Panc1 (cell line): Measurements from ENCODE around the gene PEAR1. TPM values are rescaled to one million over a fixed set of nuclear protein-coding genes. Genes with fewer than 3 reads are reported as not detected.
A peak's percentile ranks its signal among the peaks of the same experiment; 100 is the strongest.

Experiments used
- ATAC-seq: fragments of 200-7000 bp; cut with Tn5 transposase; 2 replicates; pipeline ENCODE4 v1.9.1; 2020; ENCODE audit warnings: mild to moderate bottlenecking, moderate library complexity
- BruUV-seq: library from RNA; stranded (reverse); fragments of 400-500 nt; replicated peaks from 2 replicates; lab custom pipeline; 2021; lab: Mats Ljungman, UMichigan
- CTCF ChIA-PET: fragments of 300-600 bp; sonication (Branson Sonifier 250); formaldehyde crosslinking; loops from one replicate; lab custom pipeline; 2022; ENCODE audit warnings: antibody characterized with exemption; lab: Charles Lee
- POLR2A ChIA-PET: fragments of 300-600 bp; sonication (Branson Sonifier 250); formaldehyde crosslinking; loops from one replicate; lab custom pipeline; 2022; ENCODE audit warnings: antibody characterized with exemption; lab: Charles Lee
- DNase-seq: peaks from one replicate; pipeline ENCODE4 v3.0.0-alpha.2; 2010; ENCODE audit warnings: low read depth, low spot score
- H3K27ac ChIP-seq: 2 replicates; pipeline ENCODE4 v1.5.1; 2011; ENCODE audit warnings: mild to moderate bottlenecking, low read length, inconsistent platforms
- H3K27me3 ChIP-seq: fragments of 200-500 bp; sonication (Bioruptor generic); 2 replicates; pipeline ENCODE4 v1.6.0; 2014; ENCODE audit warnings: low read length, inconsistent platforms; ENCODE audit not compliant: control insufficient read depth, insufficient read depth
- H3K36me3 ChIP-seq: fragments of 200-500 bp; sonication (Bioruptor generic); 2 replicates; pipeline ENCODE4 v1.5.1; 2014; ENCODE audit warnings: inconsistent platforms, mild to moderate bottlenecking, low read length, moderate library complexity; ENCODE audit not compliant: control insufficient read depth, insufficient read depth
- H3K4me1 ChIP-seq: 2 replicates; pipeline ENCODE4 v1.5.1; 2011; ENCODE audit warnings: inconsistent platforms, mild to moderate bottlenecking, low read length, moderate library complexity; ENCODE audit not compliant: control insufficient read depth, insufficient read depth
- H3K4me3 ChIP-seq, 2 experiments: 2 replicates each; pipeline ENCODE4 v1.5.1; 2011 to 2012; ENCODE audit warnings: low read depth in 2 of 2, low read length in 2 of 2, mild to moderate bottlenecking in 2 of 2, inconsistent platforms in 1 of 2, moderate library complexity in 1 of 2
- H3K9me3 ChIP-seq: fragments of 200-500 bp; sonication (Bioruptor generic); 2 replicates; pipeline ENCODE4 v1.5.1; 2014; ENCODE audit warnings: low read depth, mild to moderate bottlenecking, inconsistent platforms, low read length, moderate library complexity; ENCODE audit not compliant: control insufficient read depth, insufficient read depth
- POLR2AphosphoS5 ChIP-seq: IDR thresholded peaks from 2 replicates; pipeline ENCODE4 v1.6.1; 2012; ENCODE audit warnings: mild to moderate bottlenecking, low read depth, low read length, moderate library complexity
- REST ChIP-seq, 2 experiments: IDR thresholded peaks; 2 replicates each; pipeline ENCODE4 v1.6.1; 2011 to 2012; ENCODE audit warnings: low read depth in 2 of 2, control low read depth in 1 of 2, low read length in 1 of 2, mild to moderate bottlenecking in 1 of 2, moderate library complexity in 1 of 2; ENCODE audit not compliant: insufficient read depth in 1 of 2
- SIN3A ChIP-seq: IDR thresholded peaks from 2 replicates; pipeline ENCODE4 v1.6.1; 2012; ENCODE audit warnings: low read depth, mild to moderate bottlenecking, low read length, moderate library complexity, borderline replicate concordance; ENCODE audit not compliant: insufficient read depth
- TCF7L2 ChIP-seq: IDR thresholded peaks from 2 replicates; pipeline ENCODE4 v1.6.1; 2011; ENCODE audit warnings: mild to moderate bottlenecking, low read depth, low read length, inconsistent platforms
- in situ Hi-C: cut with HindIII; loops from 2 replicates; pipeline ENCODE4 v1.10.0; 2016; ENCODE audit warnings: low sequenced_read_pairs, low pct_unique_long_range_greater_than_20kb
- intact Hi-C: fragments of 100-400 bp; cut with micrococcal nuclease; formaldehyde crosslinking; loops from one replicate; pipeline ENCODE4 v1.10.0; 2022; ENCODE audit not compliant: unreplicated experiment
- total RNA-seq: library from RNA; stranded (reverse); gene quantifications from one replicate; pipeline ENCODE4 v1.2.1, GENCODE V29; 2021; ENCODE audit not compliant: unreplicated experiment
- TF ChIP-seq, protein P1 (sequence below): fragments of 450-650 bp; IDR thresholded peaks from 2 replicates; pipeline ENCODE4 v1.5.1; 2017; ENCODE audit warnings: mild to moderate bottlenecking

PEAR1 gene
- total RNA-seq, 1 experiment from 2014 or later = 16.1 TPM

DNA sequence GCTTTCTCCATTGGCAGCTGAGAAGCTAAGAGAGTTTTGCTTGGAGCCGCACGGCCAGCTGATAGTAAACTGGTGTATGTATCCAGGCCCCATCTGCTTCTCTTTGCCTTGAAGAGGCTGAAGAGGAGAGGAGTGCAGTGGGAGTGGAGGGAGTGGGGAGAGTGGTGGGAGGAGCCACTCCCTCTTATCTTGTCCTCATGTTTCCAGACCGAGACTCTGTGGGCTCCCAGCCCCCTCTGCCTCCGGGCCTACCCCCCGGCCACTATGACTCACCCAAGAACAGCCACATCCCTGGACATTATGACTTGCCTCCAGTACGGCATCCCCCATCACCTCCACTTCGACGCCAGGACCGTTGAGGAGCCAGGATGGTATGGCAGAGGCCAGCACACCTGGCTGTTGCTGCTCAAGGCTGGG, 20.9 kb downstream of the PEAR1 start:
- no peak overlapping the region for H3K4me3 ChIP-seq
- ChIA-PET POLR2A (no interaction called here), CTCF (no interaction called here)
- H3K27ac ChIP-seq = no peak overlapping the region
- intact Hi-C loops (no loop called here), in situ Hi-C loops (no loop called here)
- no peaks in the 10 kb centered on the region for H3K27me3 ChIP-seq
- H3K4me1 ChIP-seq = peaks cover 5% of the 10 kb centered on the region; the same call in 1 of the 2 replicates
- no TSS peak for BruUV-seq
- ATAC-seq (no peak), DNase-seq (no peak)
- H3K36me3 ChIP-seq = no peaks in the 10 kb centered on the region
- H3K9me3 ChIP-seq = no peaks in the 10 kb centered on the region
- no peak for TF ChIP-seq POLR2AphosphoS5
- no peak for TF ChIP-seq REST (IDR thresholded peaks at IDR 0.05; ENCODE audit: insufficient read depth in 1 of 2, low read depth in 2 of 2, low read length in 1 of 2)
- TF ChIP-seq, protein P1, sequence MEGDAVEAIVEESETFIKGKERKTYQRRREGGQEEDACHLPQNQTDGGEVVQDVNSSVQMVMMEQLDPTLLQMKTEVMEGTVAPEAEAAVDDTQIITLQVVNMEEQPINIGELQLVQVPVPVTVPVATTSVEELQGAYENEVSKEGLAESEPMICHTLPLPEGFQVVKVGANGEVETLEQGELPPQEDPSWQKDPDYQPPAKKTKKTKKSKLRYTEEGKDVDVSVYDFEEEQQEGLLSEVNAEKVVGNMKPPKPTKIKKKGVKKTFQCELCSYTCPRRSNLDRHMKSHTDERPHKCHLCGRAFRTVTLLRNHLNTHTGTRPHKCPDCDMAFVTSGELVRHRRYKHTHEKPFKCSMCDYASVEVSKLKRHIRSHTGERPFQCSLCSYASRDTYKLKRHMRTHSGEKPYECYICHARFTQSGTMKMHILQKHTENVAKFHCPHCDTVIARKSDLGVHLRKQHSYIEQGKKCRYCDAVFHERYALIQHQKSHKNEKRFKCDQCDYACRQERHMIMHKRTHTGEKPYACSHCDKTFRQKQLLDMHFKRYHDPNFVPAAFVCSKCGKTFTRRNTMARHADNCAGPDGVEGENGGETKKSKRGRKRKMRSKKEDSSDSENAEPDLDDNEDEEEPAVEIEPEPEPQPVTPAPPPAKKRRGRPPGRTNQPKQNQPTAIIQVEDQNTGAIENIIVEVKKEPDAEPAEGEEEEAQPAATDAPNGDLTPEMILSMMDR = no peak
- TF ChIP-seq TCF7L2 = no peak
- TF ChIP-seq SIN3A = no peak

GRCh38 chr1:156920233-156921052, 26.9 kb downstream of the PEAR1 start, which contains the start of gene LRRC71:
Gene LRRC71, plus strand, starts transcription at chr1:156920632. Its CDS starts 172 bp downstream, at chr1:156920804.
- H3K27me3 ChIP-seq = no peaks in the 10 kb centered on the region
- in situ Hi-C loops = no loop called here
- H3K9me3 ChIP-seq = no peaks in the 10 kb centered on the region
- TF ChIP-seq REST (IDR thresholded peaks at IDR 0.05; ENCODE audit: insufficient read depth in 1 of 2, low read depth in 2 of 2, low read length in 1 of 2) = no peak
- TF ChIP-seq POLR2AphosphoS5 = no peak; the same call in 1 of the 2 replicates
- TF ChIP-seq TCF7L2 = no peak
- TF ChIP-seq, protein P1 = peak; percentile 98
- TF ChIP-seq SIN3A = 0 out of 2 replicates have a peak, but pooled peaks have one; percentile 52
- H3K36me3 ChIP-seq = no peaks in the 10 kb centered on the region
- ChIA-PET POLR2A (interaction anchor here (0.6 kb wide), 1 partner anchor 16 kb away, joined by 3 read pairs; no protein-coding TSS in a partner anchor), CTCF (interaction anchor here (0.7 to 1.0 kb wide), 2 partner anchors 22 to 28 kb away, joined by 3 to 8 read pairs; no protein-coding TSS in a partner anchor)
- 0 out of 2 replicates have a peak within 1 kb of the TSS, but pooled peaks have one; percentile 20 for H3K27ac ChIP-seq
- ATAC-seq (peak; percentile 98), DNase-seq (no peak)
- intact Hi-C loops = loop anchor here (1.0 to 10.0 kb wide), 2 partner anchors 28 to 66 kb away; partner anchors contain the start of gene INSRR
- H3K4me3 ChIP-seq = peak within 1 kb of the TSS; percentile 28 to 47
- peaks cover 3% of the 10 kb centered on the region; the same call in 1 of the 2 replicates for H3K4me1 ChIP-seq
- no TSS peak for BruUV-seq
